GM12891 (cell line): ENCODE measurements around the gene IRF9.

Experiments
- DNase-seq: peaks from one replicate; pipeline ENCODE4 v3.0.0; 2011; ENCODE audit warnings: low spot score; ENCODE audit not compliant: insufficient read length
- FAIRE-seq: peaks from 2 replicates; lab custom pipeline; 2011; peaks lifted over from hg19 to GRCh38; lab: Jason Lieb, UNC
- PAX5 ChIP-seq: IDR thresholded peaks from 2 replicates; pipeline ENCODE4 v1.6.1; 2011; ENCODE audit warnings: low read length, moderate library complexity, mild to moderate bottlenecking; ENCODE audit not compliant: insufficient read depth, severe bottlenecking
- POLR2A ChIP-seq: IDR thresholded peaks from 2 replicates; pipeline ENCODE4 v1.6.1; 2011; ENCODE audit warnings: low read depth, low read length, control low read depth
- POLR2AphosphoS5 ChIP-seq: IDR thresholded peaks from 2 replicates; pipeline ENCODE4 v1.6.1; 2011; ENCODE audit warnings: low read depth, low read length, control low read depth
- POU2F2 ChIP-seq: IDR thresholded peaks from 2 replicates; pipeline ENCODE4 v1.6.1; 2011; ENCODE audit warnings: low read depth, mild to moderate bottlenecking, control low read depth, low read length, moderate library complexity
- SPI1 ChIP-seq: IDR thresholded peaks from 2 replicates; pipeline ENCODE4 v1.6.1; 2011; ENCODE audit warnings: low read depth, low read length, control low read depth
- TAF1 ChIP-seq: IDR thresholded peaks from 2 replicates; pipeline ENCODE4 v1.6.1; 2011; ENCODE audit warnings: low read depth, low read length, control low read depth

IRF9 gene

GRCh38 chr14:24172261-24172860 is 11.3 kb downstream of the IRF9 start:
- no peak for DNase-seq

DNA sequence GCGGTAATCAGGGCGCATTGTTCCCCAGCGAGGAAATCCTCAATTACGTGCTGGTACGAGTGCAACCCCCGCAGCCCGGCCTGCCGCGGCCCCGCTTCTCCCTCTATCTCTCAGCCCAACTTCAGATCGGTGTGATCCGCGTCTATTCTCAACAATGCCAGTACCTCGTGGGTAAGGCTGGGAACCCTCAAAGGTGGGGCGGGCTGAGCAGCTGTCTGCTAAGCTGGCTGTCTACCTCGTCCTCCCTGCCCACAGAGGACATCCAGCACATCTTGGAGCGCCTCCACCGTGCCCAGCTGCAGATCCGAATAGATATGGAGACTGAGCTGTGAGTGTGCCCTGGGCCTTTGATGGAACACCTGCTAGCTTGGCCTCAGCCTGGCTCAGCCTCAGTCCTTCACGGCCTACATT is 11.8 kb downstream of the IRF9 start:
- DNase-seq (no peak), FAIRE-seq (peak; percentile 20)
- 0 out of 2 replicates have a peak, but pooled peaks have one; percentile 28 for TF ChIP-seq POLR2A
- TF ChIP-seq POU2F2 = no peak; the same call in 1 of the 2 replicates
- TF ChIP-seq POLR2AphosphoS5 = no peak; the same call in 1 of the 2 replicates

More at GRCh38 chr14:24172261-24172860, 11.3 kb downstream of the IRF9 start:
- peak; percentile 57 for FAIRE-seq
- TF ChIP-seq POLR2AphosphoS5 = no peak; the same call in 1 of the 2 replicates
- no peak for TF ChIP-seq POU2F2
- no peak for TF ChIP-seq TAF1
- no peak for TF ChIP-seq POLR2A
- no peak for TF ChIP-seq SPI1
- TF ChIP-seq PAX5 = no peak

DNA sequence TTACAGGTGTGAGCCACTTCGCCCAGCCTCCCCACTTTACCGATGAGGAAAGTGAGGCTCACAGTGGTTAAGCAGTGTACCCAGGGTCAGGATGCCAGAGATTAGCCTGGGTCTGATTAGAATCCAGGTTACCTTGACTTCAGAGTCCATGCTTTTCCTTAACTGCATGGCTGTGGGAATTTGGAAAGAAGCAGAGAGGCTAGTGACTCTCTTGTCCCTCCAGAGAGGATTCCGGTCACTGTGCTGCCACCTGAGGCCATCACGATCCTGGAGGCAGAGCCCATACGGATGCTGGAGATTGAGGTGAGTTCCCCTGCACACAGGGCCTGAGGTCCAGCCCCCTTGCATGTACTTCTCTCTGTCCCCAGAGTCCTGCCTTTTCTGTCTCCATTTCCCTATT is 15.5 kb downstream of the IRF9 start:
- no peak for FAIRE-seq
- peak; percentile 44; the same call in 1 of the 2 replicates for TF ChIP-seq POLR2AphosphoS5
- no peak for TF ChIP-seq SPI1
- no peak for TF ChIP-seq POU2F2
- no peak for TF ChIP-seq TAF1
- TF ChIP-seq POLR2A = no peak
- DNase-seq = no peak

GRCh38 chr14:24177041-24177825 is 16.2 kb downstream of the IRF9 start:
- TF ChIP-seq PAX5 = no peak
- no peak for TF ChIP-seq SPI1
- TF ChIP-seq POLR2A = peak; percentile 64; the same call in 1 of the 2 replicates
- no peak for TF ChIP-seq TAF1
- TF ChIP-seq POU2F2 = no peak
- TF ChIP-seq POLR2AphosphoS5 = peak; percentile 62
- DNase-seq = no peak
- FAIRE-seq = no peak

DNA sequence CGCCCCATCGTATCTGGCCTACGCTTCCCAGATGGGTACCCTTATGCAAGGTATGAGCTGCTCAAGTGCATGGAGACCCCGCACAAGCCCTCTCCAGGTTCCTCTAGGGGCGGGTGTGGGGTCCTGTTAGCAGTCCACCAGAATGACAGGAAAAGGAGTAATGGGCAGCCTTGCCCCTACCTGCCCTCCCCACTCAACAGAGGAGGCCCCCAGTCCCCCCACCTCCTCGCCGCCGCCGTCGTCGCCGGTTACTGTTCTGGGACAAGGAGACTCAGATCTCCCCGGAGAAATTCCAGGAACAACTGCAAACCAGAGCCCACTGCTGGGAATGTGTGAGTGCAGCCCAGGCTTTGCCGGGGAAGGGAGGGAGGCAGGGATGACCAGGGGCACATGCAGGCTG is 16.8 kb downstream of the IRF9 start:
- FAIRE-seq (no peak), DNase-seq (no peak)
- no peak for TF ChIP-seq POLR2AphosphoS5
- no peak for TF ChIP-seq PAX5
- peak; percentile 16; the same call in 1 of the 2 replicates for TF ChIP-seq POU2F2

GRCh38 chr14:24178399-24179178 is 17.5 kb downstream of the IRF9 start:
- TF ChIP-seq POLR2A = peak; percentile 15; the same call in 1 of the 2 replicates
- TF ChIP-seq POU2F2 = no peak
- no peak for TF ChIP-seq TAF1
- TF ChIP-seq POLR2AphosphoS5 = no peak
- DNase-seq (no peak), FAIRE-seq (no peak)

GRCh38 chr14:24179294-24179960 is 18.4 kb downstream of the IRF9 start:
- FAIRE-seq = peak; percentile 48
- TF ChIP-seq POU2F2 (no peak), POLR2A (peak; percentile 55), POLR2AphosphoS5 (peak; percentile 32)
- DNase-seq = no peak

DNA sequence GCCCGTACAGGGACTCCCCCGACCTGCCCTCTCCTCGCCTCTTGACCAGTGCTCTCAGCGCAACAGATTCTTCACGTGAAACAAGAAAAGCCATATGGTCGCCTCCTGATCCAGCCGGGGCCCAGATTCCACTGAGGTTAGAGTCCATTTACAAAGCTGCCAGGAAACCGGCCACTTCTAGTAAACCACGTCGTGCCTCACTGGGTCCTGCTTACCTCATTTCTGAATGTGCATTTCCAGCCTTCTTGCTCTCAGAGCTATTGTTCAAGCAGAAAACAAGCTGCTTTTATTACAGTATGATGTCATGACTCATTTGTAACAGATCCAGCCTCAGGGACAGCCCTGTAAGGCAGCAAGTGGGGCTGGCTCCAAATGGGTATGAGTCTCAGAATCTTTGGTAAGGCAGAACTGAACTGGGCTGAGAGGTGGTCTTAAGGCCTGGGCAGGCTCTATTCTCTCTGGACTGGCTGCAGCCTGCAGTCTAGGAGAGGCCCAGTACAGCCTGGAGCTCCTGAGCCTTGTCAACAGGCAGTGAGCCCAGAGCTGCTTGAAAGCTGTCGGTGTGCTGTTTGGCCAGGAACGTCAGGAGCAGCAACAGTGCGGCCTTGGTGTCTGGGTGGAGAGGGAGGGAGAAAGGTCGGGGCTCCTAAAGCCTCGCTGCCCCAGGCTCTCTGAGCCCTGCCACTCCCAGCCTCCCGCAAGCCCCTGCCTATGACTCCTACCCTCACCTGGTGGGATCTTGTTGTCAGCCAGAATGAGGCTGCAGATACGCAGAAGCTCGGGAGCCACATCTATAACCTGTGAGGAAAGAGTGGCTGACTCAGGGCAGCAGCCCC is 19.1 kb downstream of the IRF9 start:
- 0 out of 2 replicates have a peak, but pooled peaks have one; percentile 25 for TF ChIP-seq POU2F2
- no peak for TF ChIP-seq POLR2AphosphoS5
- FAIRE-seq (no peak), DNase-seq (no peak)

DNA sequence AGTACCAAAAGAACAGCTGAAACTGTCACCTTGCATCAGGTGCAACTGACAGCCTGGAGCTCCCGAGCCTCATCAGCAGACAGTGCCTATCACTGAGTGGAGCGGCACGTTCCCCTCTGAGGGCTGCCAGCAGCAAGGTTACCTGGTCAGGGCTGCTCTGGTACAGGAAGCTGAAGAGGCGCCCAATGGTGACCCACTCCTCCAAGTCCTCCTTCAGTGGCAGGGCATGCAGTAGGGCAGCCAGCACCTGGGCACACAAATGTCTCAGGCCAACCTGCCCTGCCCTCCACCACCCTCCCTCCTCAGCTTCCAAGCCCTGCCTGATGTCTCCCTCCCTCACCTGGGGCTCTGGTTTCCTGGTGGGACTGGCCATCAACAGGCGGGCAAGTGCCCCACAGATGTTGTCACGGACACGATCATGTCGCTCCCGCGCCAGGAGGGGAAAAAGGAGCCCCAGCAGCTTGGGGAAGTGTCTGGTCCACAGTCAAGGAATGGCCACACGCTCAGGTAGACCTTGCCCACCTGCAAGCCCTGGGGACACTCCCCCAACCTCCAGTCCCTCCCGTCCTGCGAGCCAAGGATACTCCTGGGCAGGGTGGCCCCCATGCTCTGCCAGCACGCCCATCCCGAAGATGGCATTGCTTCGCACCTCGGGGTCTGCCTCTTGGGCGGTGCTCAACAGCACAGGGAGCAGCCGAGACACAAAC is 20.5 kb downstream of the IRF9 start:
- TF ChIP-seq POLR2A (peak; percentile 47; the same call in 1 of the 2 replicates), POLR2AphosphoS5 (no peak; the same call in 1 of the 2 replicates), TAF1 (no peak), POU2F2 (no peak; the same call in none of the 2 replicates)
- FAIRE-seq (no peak), DNase-seq (no peak)
